ENCODE data around the gene UBAP1L. TPM values are rescaled to one million over a fixed set of nuclear protein-coding genes. Genes with fewer than 3 reads are reported as not detected.

UBAP1L gene
- polyA plus RNA-seq, 1 donor (not counting 4 experiments of a cell fraction or from before 2014, with no cell fraction given): 0.55 TPM

DNA sequence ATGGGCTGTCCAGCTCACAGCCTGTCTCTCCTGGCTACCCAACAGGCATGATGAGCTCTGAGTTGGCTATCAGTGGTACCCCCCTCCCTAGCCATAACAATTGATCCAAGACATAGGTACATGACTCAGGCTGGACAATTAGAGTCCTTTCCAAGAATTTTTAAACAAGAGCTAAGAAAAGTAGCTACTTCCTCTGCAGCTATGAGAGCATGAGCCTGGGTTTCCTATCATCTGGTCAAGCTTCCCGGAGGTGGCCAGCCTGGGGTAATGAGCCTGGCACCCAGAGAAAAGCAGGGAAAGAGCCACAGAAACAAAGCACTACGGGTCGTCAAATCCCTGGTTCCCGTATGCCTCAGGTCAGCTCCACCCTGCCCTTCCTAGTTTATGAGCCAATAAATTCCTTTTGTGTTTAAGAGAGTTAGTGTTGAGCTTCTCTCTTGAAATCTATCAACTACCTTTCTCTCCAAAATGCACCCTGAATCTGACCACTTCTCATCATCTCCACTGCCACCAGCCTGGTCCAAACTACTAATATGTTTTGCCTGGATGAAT, 72.1 kb downstream of the UBAP1L start:
- dilution Hi-C loops (cut with MboI; ENCODE audit: extremely low pct_ligation_motif_present, low sequenced_read_pairs): no loop called here
- DNase-seq (ENCODE audit: low read depth, low spot score): no peak
- no peak overlapping the region for H3K4me2 ChIP-seq (ENCODE audit: control insufficient read depth, extremely low read depth, insufficient read depth, low read depth, low read length)

More for the DNA sequence above, 72.1 kb downstream of the UBAP1L start:
- Histone ChIP-seq H2AFZ (ENCODE audit: control insufficient read depth, low read length) (no peak overlapping the region), H3K79me2 (ENCODE audit: control insufficient read depth, insufficient read depth, low read length) (no peaks in the 10 kb centered on the region), H3K9me1 (ENCODE audit: control insufficient read depth, extremely low read depth, insufficient read depth, low read length) (no peaks in the 10 kb centered on the region), H3K9ac (ENCODE audit: control insufficient read depth, extremely low read depth, insufficient read depth, low read length) (no peak overlapping the region), H3K27me3 (ENCODE audit: control insufficient read depth, extremely low read depth, insufficient read depth, low read length) (no peaks in the 10 kb centered on the region), H3K9me3 (ENCODE audit: control insufficient read depth, low read depth, low read length) (no peaks in the 10 kb centered on the region), H3K36me3 (ENCODE audit: control insufficient read depth in 2 of 2, extremely low read depth in 1 of 2, insufficient read depth in 2 of 2, low read length in 2 of 2) (no peaks in the 10 kb centered on the region), H3K4me1 (ENCODE audit: control insufficient read depth, extremely low read depth, insufficient read depth, low read length) (peaks cover 13% of the 10 kb centered on the region), H4K20me1 (ENCODE audit: control insufficient read depth, extremely low read depth, insufficient read depth, low read length) (no peaks in the 10 kb centered on the region), H3K4me3 (ENCODE audit: control insufficient read depth in 2 of 3, extremely low read depth in 1 of 3, insufficient read depth in 2 of 3, low read depth in 1 of 3, low read length in 3 of 3) (no peak overlapping the region), H3K27ac (ENCODE audit: control insufficient read depth, insufficient read depth, low read length) (no peak overlapping the region)
- TF ChIP-seq CTCF (optimal IDR thresholded peaks at IDR 0.05 in 1 of 3, IDR thresholded peaks at IDR 0.05 in 1 of 3, conservative IDR thresholded peaks at IDR 0.05 in 1 of 3; ENCODE audit: extremely low read depth in 1 of 3, insufficient read depth in 2 of 3, low read length in 3 of 3) (no peak), EZH2 (IDR thresholded peaks at IDR 0.05; ENCODE audit: low read length) (no peak)
- no peak for FAIRE-seq

Small RNA genes lying within 50 kb of the gene (small RNA-seq; reads per million reads assigned to genes)
- 0 reads per million in 3 experiments for gene AC013553.1 (ENCODE audit: insufficient read length in 3 of 3, low read depth in 3 of 3, low replicate concordance in 1 of 3)

Other genes with a start within 250 kb of the UBAP1L start
- gene ANKDD1A, start 203.3 kb downstream of the UBAP1L start, polyA plus RNA-seq: 0.53 to 1.1 TPM (median 0.96 TPM) in 3 replicates
- 40.3 to 62.9 TPM (median 58.0 TPM) in 3 replicates for gene SPG21, start 125.3 kb downstream of the UBAP1L start, polyA plus RNA-seq
- 15.9 to 21.0 TPM (median 17.3 TPM) in 3 replicates for gene MTFMT, start 85.6 kb downstream of the UBAP1L start, polyA plus RNA-seq
- gene SLC51B, start 69.8 kb downstream of the UBAP1L start, polyA plus RNA-seq: not detected in 3 replicates
- gene RASL12, start 47.2 kb downstream of the UBAP1L start, polyA plus RNA-seq: not detected in 3 replicates
- gene KBTBD13, start 38.5 kb downstream of the UBAP1L start, polyA plus RNA-seq: not detected in 3 replicates
- 12.2 to 17.2 TPM (median 15.8 TPM) in 3 replicates for gene PDCD7, start 18.6 kb upstream of the UBAP1L start, polyA plus RNA-seq
- gene CLPX, start 70.1 kb upstream of the UBAP1L start, polyA plus RNA-seq: 29.0 to 51.5 TPM (median 43.6 TPM) in 3 replicates
- gene CILP, start 96.3 kb upstream of the UBAP1L start, polyA plus RNA-seq: 0.03 TPM in 1 of 3 replicates, not detected in the others
- 1.2 to 3.5 TPM (median 2.1 TPM) in 3 replicates for gene PARP16, start 171.7 kb upstream of the UBAP1L start, polyA plus RNA-seq
- gene RNU5A-1, start 180.9 kb upstream of the UBAP1L start, polyA plus RNA-seq: not detected in 3 replicates
- gene RNU5B-1, start 189.5 kb upstream of the UBAP1L start, polyA plus RNA-seq: not detected in 3 replicates

Data from keratinocyte (primary cell).